HG03469 (cell line): Measurements from ENCODE around the gene FOXP3.
"Not testable (repeated sequence)": the region's sequence is repeated elsewhere in the genome, so short reads cannot be mapped to it uniquely, and the experiment has no call there.

Experiments
- ATAC-seq: cut with Tn5 transposase; IDR thresholded peaks from one replicate; pipeline ENCODE4 v1.9.1; 2021; ENCODE audit warnings: mild to moderate bottlenecking, moderate library complexity, moderate number of reproducible peaks; ENCODE audit not compliant: unreplicated experiment

FOXP3 gene

DNA sequence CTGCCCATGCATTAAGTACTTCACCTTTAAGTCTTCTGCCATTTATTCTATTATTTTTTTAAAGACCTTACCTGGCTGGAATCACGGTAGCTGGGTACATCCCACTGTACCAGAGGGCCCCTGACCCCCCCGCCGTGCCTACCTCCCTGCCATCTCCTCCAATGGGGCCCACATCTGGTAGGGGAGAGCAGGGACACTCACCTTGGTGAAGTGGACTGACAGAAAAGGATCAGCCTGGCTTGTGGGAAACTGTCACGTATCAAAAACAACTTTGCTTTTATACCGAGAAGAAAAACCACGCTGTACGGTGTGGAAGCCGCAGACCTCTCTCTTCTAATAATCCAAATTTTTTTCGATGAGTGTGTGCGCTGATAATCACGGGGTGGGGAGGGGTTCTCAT, at the start of gene FOXP3:
FOXP3 (minus strand) TSS at position 251 of the 400 bp plus-strand sequence. CDS start 6,205 bp downstream, outside the sequence.
- ATAC-seq = no peak

- no peak for ATAC-seq
These were observed 47.7 kb upstream of the FOXP3 start for GRCh38 chrX:49312176-49312575.

GRCh38 chrX:49310371-49310770, 45.9 kb upstream of the FOXP3 start:
- no peak for ATAC-seq

GRCh38 chrX:49309401-49309981, 45.0 kb upstream of the FOXP3 start:
- ATAC-seq = no peak

DNA sequence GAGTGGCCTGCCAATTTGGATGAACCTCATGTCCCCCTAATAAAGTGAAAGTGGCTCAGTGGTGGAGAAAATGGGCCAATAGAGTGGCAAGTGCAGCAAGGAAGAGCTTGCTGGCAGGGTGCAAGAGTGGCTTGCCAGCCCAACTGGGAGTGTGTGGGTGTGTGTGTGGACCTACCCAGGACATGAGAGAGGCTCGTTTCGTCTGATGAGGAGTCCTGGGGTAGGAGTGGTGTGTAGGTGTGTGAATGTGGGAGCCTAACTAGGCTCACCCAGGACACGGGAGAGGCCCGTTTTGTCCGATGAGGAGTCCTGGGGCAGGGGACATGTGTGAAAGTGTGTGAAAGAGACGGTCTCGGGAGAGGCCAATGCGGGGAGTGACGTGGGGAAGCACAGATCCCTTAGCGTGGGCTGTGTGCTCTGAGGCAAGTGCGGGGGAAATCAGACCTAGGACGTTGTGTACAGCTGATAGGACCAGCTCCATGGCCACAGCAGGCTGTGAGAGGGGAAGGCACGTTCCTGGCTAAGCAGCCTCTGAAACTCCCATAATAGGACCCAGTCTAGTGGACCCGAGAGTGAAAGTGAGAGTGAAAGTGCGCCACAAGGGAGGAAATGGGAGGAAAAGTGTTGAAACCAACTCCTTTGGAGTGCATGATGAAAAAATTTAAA, 44.2 kb upstream of the FOXP3 start:
- no peak for ATAC-seq

GRCh38 chrX:49307775-49308174, 43.3 kb upstream of the FOXP3 start:
- not testable (repeated sequence) for ATAC-seq

DNA sequence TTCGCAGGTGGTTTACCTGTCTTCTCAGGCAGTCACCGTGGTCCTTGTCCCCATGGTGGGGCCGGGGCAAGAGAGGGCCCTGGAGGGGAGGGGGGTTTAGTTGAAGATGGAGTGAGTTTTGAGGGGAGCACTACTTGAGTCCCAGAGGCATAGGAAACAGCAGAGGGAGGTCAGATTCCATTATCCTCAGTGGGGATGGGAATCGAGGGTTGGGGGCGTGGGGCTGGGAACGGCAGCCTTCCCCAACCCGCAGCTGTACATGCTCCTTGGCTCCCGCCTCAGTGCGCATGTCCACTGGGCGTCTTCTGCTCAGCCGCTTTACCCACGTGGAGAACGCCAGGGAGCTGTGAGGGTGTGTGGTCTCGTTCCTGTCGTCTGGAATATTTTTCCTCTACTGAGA, 38.8 kb upstream of the FOXP3 start, which contains the start of gene GAGE10:
GAGE10 (plus strand) TSS at position 301 of the 400 bp plus-strand sequence. CDS start 1,214 bp downstream, outside the sequence.
- no peak for ATAC-seq

DNA sequence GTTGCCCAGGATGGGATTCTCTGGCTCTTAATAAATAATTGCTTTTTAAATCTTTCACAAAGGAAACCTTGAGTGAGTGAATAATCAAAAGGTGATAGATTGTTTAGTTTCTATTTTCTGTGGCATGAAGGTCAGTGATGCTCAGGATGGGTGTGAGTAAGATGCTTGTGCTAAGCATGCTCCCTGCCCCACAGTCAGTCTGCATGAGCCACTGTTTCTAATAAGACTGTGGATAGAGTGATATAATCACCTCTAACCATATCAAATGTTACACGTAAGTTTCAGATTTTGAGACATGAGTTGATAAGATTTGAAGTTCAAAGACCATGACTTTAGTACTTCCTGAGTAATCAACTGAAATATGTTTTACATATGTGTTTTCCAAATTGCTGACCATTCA, 36.2 kb upstream of the FOXP3 start:
- ATAC-seq = no peak

DNA sequence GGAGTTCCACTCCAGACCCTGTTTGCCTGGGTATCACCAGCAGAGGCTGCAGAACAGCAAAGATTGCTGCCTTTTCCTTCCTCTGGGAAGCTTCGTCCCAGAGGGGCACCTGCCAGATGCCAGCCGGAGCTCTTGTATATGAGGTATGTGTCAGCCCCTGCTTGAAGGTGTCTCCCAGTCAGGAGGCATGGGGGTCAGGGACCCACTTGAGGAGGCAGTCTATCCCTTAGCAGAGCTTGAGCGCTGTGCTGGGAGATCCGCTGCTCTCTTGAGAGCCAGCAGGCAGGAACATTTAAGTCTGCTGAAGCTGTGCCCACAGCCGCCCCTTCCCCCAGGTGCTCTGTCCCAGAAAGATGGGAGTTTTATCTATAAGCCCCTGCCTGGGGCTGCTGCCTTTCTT, 34.8 kb upstream of the FOXP3 start:
- not testable (repeated sequence) for ATAC-seq

GRCh38 chrX:49292400-49293362, 28.2 kb upstream of the FOXP3 start:
- no peak for ATAC-seq

DNA sequence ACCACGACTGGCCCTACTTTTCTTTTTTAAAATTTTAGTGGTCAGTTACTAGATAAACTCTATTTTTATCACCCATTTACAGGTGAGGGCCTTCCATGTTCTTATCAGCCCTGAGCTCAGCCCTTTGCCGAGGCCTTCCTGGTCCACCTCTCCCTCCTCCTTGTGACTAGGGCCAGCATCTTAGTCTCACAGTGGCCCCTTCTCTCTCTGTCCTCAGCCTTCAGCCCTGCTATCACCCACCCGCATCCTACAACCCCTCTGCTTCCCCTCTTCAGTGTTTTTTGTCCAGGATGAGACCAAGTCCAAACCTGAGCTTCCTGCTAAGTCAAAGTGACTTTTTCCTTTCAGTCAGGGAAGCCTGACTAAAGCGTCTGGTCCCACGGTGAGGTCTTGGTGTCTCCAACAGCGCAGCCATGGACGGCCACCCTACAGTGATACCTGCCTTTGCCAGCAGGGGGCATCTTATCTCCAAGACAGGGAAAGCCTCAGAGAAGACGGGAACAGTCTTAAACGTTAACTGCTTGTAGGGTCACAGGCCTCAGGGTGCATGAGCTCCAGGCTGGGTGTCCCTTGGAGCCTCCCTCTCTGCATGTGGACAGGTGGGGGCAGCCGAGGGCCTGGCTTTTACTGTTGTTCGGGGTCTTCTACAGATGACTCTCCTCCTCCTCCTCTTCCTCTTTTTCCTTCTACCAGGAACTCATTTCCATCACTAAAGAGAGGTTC, 27.3 kb upstream of the FOXP3 start:
- no peak for ATAC-seq

DNA sequence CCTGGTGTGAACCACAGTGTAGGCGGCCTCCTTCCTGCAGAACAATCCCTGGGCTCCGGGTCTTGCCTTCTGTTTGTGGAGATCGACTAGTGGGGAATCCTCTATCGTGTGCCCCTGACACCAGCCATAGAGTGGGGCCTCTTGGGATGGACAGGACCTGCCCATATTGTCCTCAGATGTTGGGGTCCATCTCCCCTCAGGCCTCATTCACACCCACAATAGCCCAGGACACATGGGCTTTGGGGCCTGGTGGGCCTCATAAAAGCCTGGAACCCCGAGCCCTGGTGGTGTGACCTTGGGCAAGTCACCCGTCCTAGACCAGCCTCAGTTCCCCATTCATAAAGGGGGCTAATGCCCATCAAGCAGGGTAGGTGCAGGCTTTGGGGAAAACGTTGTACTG, 25.7 kb upstream of the FOXP3 start:
- no peak for ATAC-seq

- ATAC-seq = no peak
These were observed 23.2 kb upstream of the FOXP3 start for GRCh38 chrX:49287665-49288064.

DNA sequence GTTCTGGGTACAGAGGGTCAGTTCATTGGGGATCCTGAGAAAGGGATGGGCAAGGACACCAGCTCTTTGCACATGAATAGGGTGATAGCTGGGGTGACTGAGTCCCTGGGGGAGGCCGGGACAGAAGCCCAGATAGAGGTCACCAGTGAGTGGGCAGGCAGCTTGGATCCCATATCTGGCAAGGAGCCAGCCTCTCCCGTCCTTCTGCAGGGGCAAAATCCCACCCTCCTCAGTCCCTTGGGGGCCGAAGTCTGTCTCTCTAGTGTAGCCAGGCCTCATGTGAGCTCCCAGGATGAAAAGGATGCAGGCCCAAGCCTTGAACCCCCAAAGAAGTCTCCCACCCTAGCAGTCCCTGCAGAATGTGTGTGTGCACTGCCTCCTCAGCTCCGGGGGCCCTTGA, 22.1 kb upstream of the FOXP3 start:
- ATAC-seq = no peak

DNA sequence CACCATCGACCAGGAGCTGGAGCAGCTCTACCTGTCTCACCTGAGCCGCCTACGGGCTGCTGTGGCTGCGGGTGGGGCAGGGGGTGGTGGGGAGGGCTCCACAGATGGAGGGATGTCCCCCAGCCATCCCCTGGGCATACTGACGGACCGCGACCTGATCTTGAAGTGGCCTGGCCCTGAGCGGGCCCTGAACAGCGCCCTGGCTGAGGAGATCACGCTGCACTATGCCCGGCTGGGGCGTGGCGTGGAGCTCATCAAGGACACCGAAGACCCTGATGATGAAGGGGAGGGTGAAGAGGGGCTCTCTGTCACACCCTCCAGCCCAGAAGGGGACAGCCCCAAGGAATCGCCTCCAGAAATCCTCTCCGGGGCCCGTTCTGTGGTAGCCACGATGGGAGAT, 21.6 kb upstream of the FOXP3 start:
- no peak for ATAC-seq

DNA sequence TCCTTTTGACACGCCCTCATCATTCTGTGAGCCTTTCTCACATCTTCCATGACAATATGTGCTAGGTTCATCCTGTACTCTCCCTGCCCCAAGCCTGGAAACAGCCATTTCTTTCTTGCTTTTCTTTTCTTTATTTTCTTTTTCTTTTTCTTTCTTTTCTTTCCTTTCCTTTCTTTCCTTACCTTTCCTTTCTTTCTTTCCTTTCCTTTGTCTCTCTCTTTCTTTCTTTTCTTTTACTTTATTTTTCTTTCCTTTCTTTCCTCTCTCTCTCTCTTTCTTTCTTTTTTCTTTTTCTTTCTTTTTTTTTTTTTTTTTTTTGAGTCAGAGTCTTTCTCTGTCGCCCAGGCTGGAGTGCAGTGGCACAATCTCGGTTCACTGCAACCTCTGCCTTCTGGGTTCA, 19.7 kb upstream of the FOXP3 start:
- no peak for ATAC-seq

- no peak for ATAC-seq
These were observed 18.1 kb upstream of the FOXP3 start for GRCh38 chrX:49282647-49283011.

GRCh38 chrX:49278081-49278480, 13.6 kb upstream of the FOXP3 start:
- no peak for ATAC-seq

- no peak for ATAC-seq
These were observed 13.0 kb upstream of the FOXP3 start for GRCh38 chrX:49277535-49277830.

- ATAC-seq = no peak
These were observed 12.4 kb upstream of the FOXP3 start for GRCh38 chrX:49276671-49277534.
